NCI-H1930 (cell line): ENCODE measurements around the gene TMEM212.

ENCODE experiments used
- DNase-seq, 2 experiments: peaks; one replicate each; lab custom pipeline; 2025; lab: John Stamatoyannopoulos, UW

TMEM212 gene

GRCh38 chr3:171842864-171843518 is at the start of gene TMEM212:
Gene TMEM212 (plus strand): TSS chr3:171843349. CDS start chr3:171843384, 35 bp downstream.
- DNase-seq: no peak

- DNase-seq: no peak
Observed at GRCh38 chr3:171796625-171797264, 46.4 kb upstream of the TMEM212 start.

- DNase-seq: no peak
Observed at GRCh38 chr3:171797265-171797679, 45.9 kb upstream of the TMEM212 start.

- no peak for DNase-seq
Observed at GRCh38 chr3:171797873-171798272, 45.3 kb upstream of the TMEM212 start.

GRCh38 chr3:171799501-171799900 is 43.6 kb upstream of the TMEM212 start:
- no peak for DNase-seq

GRCh38 chr3:171801738-171802589 is 41.2 kb upstream of the TMEM212 start:
- no peak for DNase-seq

- no peak for DNase-seq
Observed at GRCh38 chr3:171802590-171802956, 40.6 kb upstream of the TMEM212 start.

GRCh38 chr3:171803044-171803443 is 40.1 kb upstream of the TMEM212 start:
- DNase-seq: no peak

- DNase-seq: no peak
Observed at GRCh38 chr3:171804618-171805389, 38.3 kb upstream of the TMEM212 start.

GRCh38 chr3:171805687-171806086 is 37.5 kb upstream of the TMEM212 start:
- no peak for DNase-seq

- no peak for DNase-seq
Observed at GRCh38 chr3:171806200-171807128, 36.7 kb upstream of the TMEM212 start.

- DNase-seq: no peak
Observed at GRCh38 chr3:171807129-171807675, 35.9 kb upstream of the TMEM212 start.

- no peak for DNase-seq
Observed at GRCh38 chr3:171807806-171808205, 35.3 kb upstream of the TMEM212 start.

GRCh38 chr3:171809611-171809860 is 33.6 kb upstream of the TMEM212 start:
- DNase-seq: no peak

- DNase-seq: peak; percentile 35 to 65
Observed at GRCh38 chr3:171809861-171810628, 33.1 kb upstream of the TMEM212 start, which contains the start of gene PLD1. Gene PLD1 (minus strand): TSS chr3:171810483. CDS start chr3:171738051, 72,432 bp downstream.

- DNase-seq: no peak
Observed at GRCh38 chr3:171810629-171811294, 32.4 kb upstream of the TMEM212 start.

GRCh38 chr3:171811295-171811912 is 31.7 kb upstream of the TMEM212 start:
- no peak for DNase-seq

- DNase-seq: no peak
Observed at GRCh38 chr3:171811913-171812335, 31.2 kb upstream of the TMEM212 start.

GRCh38 chr3:171812811-171813210 is 30.3 kb upstream of the TMEM212 start:
- no peak for DNase-seq
